ENCODE measurements around the gene PRSS58.
A peak's percentile ranks its signal among the peaks of the same experiment; 100 is the strongest.

The PRSS58 gene

GRCh38 chr7:142257958-142258357 is at the start of gene PRSS58:
TSS of gene PRSS58 (minus strand) at chr7:142258058. CDS start at chr7:142257707, 351 bp downstream.
- TF ChIP-seq CTCF (conservative IDR thresholded peaks at IDR 0.05; ENCODE audit: low read length): no peak
- DNase-seq (ENCODE audit: low read depth): no peak
- H3K4me3 ChIP-seq (ENCODE audit: low read length): no peak within 1 kb of the TSS

GRCh38 chr7:142307246-142307900 is 49.5 kb upstream of the PRSS58 start:
- no peak for TF ChIP-seq CTCF (conservative IDR thresholded peaks at IDR 0.05; ENCODE audit: low read length)
- DNase-seq (ENCODE audit: low read depth): no peak
- no peak overlapping the region for H3K4me3 ChIP-seq (ENCODE audit: low read length)

GRCh38 chr7:142303650-142304049 is 45.8 kb upstream of the PRSS58 start:
- DNase-seq (ENCODE audit: low read depth): no peak

GRCh38 chr7:142301923-142302550 is 44.2 kb upstream of the PRSS58 start:
- no peak for DNase-seq (ENCODE audit: low read depth)
- H3K4me3 ChIP-seq (ENCODE audit: low read length): no peak overlapping the region
- peak; percentile 25 for TF ChIP-seq CTCF (conservative IDR thresholded peaks at IDR 0.05; ENCODE audit: low read length)

More at GRCh38 chr7:142303650-142304049, 45.8 kb upstream of the PRSS58 start:
- no peak for TF ChIP-seq CTCF (conservative IDR thresholded peaks at IDR 0.05; ENCODE audit: low read length)
- no peak overlapping the region for H3K4me3 ChIP-seq (ENCODE audit: low read length)

GRCh38 chr7:142301299-142301698 is 43.4 kb upstream of the PRSS58 start:
- H3K4me3 ChIP-seq (ENCODE audit: low read length): no peak overlapping the region
- no peak for DNase-seq (ENCODE audit: low read depth)
- no peak for TF ChIP-seq CTCF (conservative IDR thresholded peaks at IDR 0.05; ENCODE audit: low read length)

- TF ChIP-seq CTCF (conservative IDR thresholded peaks at IDR 0.05; ENCODE audit: low read length): no peak
- H3K4me3 ChIP-seq (ENCODE audit: low read length): no peak overlapping the region
- no peak for DNase-seq (ENCODE audit: low read depth)
Observed at GRCh38 chr7:142300689-142301088, 42.8 kb upstream of the PRSS58 start.

GRCh38 chr7:142299237-142299781 is 41.5 kb upstream of the PRSS58 start:
- TF ChIP-seq CTCF (conservative IDR thresholded peaks at IDR 0.05; ENCODE audit: low read length): no peak
- no peak overlapping the region for H3K4me3 ChIP-seq (ENCODE audit: low read length)
- no peak for DNase-seq (ENCODE audit: low read depth)

All from AG10803 (cell line).